Astrocyte (in vitro differentiated cells and primary cell): ENCODE results near the gene TBC1D2B. TPM values are rescaled to one million over a fixed set of nuclear protein-coding genes. Genes with fewer than 3 reads are reported as not detected.

Experiments
- DNase-seq: peaks from one replicate; pipeline ENCODE4 v3.0.0-alpha.2; 2010; ENCODE audit warnings: low read depth
- FAIRE-seq: peaks from 2 replicates; lab custom pipeline; 2011; peaks lifted over from hg19 to GRCh38; lab: Jason Lieb, UNC
- H2AFZ ChIP-seq: 2 replicates; pipeline ENCODE4 v1.6.0; 2012; ENCODE audit warnings: low read depth, low read length, inconsistent platforms
- H3K27ac ChIP-seq: 2 replicates; pipeline ENCODE4 v1.5.1; 2011; ENCODE audit warnings: low read depth, low read length, inconsistent platforms
- H3K27me3 ChIP-seq: 2 replicates; pipeline ENCODE4 v1.6.0; 2011; ENCODE audit warnings: low read length, inconsistent platforms; ENCODE audit not compliant: insufficient read depth
- H3K36me3 ChIP-seq: 2 replicates; pipeline ENCODE4 v1.5.1; 2011; ENCODE audit warnings: low read length, inconsistent platforms; ENCODE audit not compliant: insufficient read depth
- H3K4me1 ChIP-seq: 2 replicates; pipeline ENCODE4 v1.5.1; 2011; ENCODE audit warnings: low read length, inconsistent platforms; ENCODE audit not compliant: insufficient read depth
- H3K4me2 ChIP-seq: 2 replicates; pipeline ENCODE4 v1.6.0; 2012; ENCODE audit warnings: low read length, inconsistent platforms
- H3K4me3 ChIP-seq: 2 replicates; pipeline ENCODE4 v1.5.1; 2011; ENCODE audit warnings: low read depth, mild to moderate bottlenecking, low read length, inconsistent platforms; ENCODE audit not compliant: insufficient read depth
- H3K79me2 ChIP-seq: 2 replicates; pipeline ENCODE4 v1.6.0; 2012; ENCODE audit warnings: mild to moderate bottlenecking, low read length, inconsistent platforms; ENCODE audit not compliant: insufficient read depth
- H3K9ac ChIP-seq: 2 replicates; pipeline ENCODE4 v1.6.0; 2012; ENCODE audit warnings: mild to moderate bottlenecking, low read length, inconsistent platforms
- H3K9me3 ChIP-seq: 2 replicates; pipeline ENCODE4 v1.5.1; 2012; ENCODE audit warnings: low read depth, mild to moderate bottlenecking, low read length, inconsistent platforms; ENCODE audit not compliant: insufficient read depth
- H4K20me1 ChIP-seq: 2 replicates; pipeline ENCODE4 v1.6.0; 2012; ENCODE audit warnings: low read length, inconsistent platforms; ENCODE audit not compliant: insufficient read depth
- H3K27ac Mint-ChIP-seq: one replicate; pipeline ENCODE4 v1.8.0; 2021; ENCODE audit warnings: mild to moderate bottlenecking, mixed read lengths; ENCODE audit not compliant: unreplicated experiment
- H3K27me3 Mint-ChIP-seq: one replicate; pipeline ENCODE4 v1.8.0; 2021; ENCODE audit warnings: low read depth, mixed read lengths; ENCODE audit not compliant: unreplicated experiment
- H3K36me3 Mint-ChIP-seq: one replicate; pipeline ENCODE4 v1.8.0; 2021; ENCODE audit warnings: low read depth, mixed read lengths; ENCODE audit not compliant: unreplicated experiment
- H3K4me1 Mint-ChIP-seq: one replicate; pipeline ENCODE4 v1.8.0; 2021; ENCODE audit warnings: low read depth, mixed read lengths; ENCODE audit not compliant: unreplicated experiment
- H3K4me3 Mint-ChIP-seq: one replicate; pipeline ENCODE4 v1.8.0; 2021; ENCODE audit warnings: mild to moderate bottlenecking, moderate library complexity, mixed read lengths; ENCODE audit not compliant: unreplicated experiment
- H3K9me3 Mint-ChIP-seq: one replicate; pipeline ENCODE4 v1.8.0; 2021; ENCODE audit warnings: mild to moderate bottlenecking, mixed read lengths; ENCODE audit not compliant: unreplicated experiment
- CTCF ChIP-seq: IDR thresholded peaks from 2 replicates; pipeline ENCODE4 v1.5.1; 2011; ENCODE audit warnings: low read depth, mild to moderate bottlenecking, inconsistent platforms, low read length, moderate library complexity; ENCODE audit not compliant: insufficient read depth
- EZH2 ChIP-seq: IDR thresholded peaks from 2 replicates; pipeline ENCODE4 v1.6.1; 2012; ENCODE audit warnings: mild to moderate bottlenecking, low read length, inconsistent platforms; ENCODE audit not compliant: insufficient read depth
- total RNA-seq: library from RNA; stranded (reverse); gene quantifications from 2 replicates; pipeline ENCODE4 v1.2.1, GENCODE V29; 2021

TBC1D2B gene
- total RNA-seq, 1 donor from 2014 or later: 21.3 TPM

- Histone ChIP-seq H4K20me1 (peaks cover 27% of the 10 kb centered on the region), H3K9me3 (no peaks in the 10 kb centered on the region), H3K79me2 (no peaks in the 10 kb centered on the region), H2AFZ (no peak overlapping the region), H3K4me3 (no peak overlapping the region), H3K27me3 (no peaks in the 10 kb centered on the region), H3K27ac (no peak overlapping the region), H3K9ac (no peak overlapping the region), H3K36me3 (peaks cover 17% of the 10 kb centered on the region), H3K4me2 (no peak overlapping the region), H3K4me1 (no peaks in the 10 kb centered on the region)
- Mint-ChIP-seq H3K4me3 (no peak overlapping the region), H3K4me1 (no peaks in the 10 kb centered on the region), H3K27me3 (peaks cover 4% of the 10 kb centered on the region), H3K9me3 (no peaks in the 10 kb centered on the region), H3K27ac (no peak overlapping the region), H3K36me3 (peaks cover 17% of the 10 kb centered on the region)
- FAIRE-seq: no peak
- no peak for TF ChIP-seq EZH2
- no peak for TF ChIP-seq CTCF
- DNase-seq: no peak
Measured at GRCh38 chr15:78018445-78018844, 59.1 kb downstream of the TBC1D2B start.

- Histone ChIP-seq H3K9ac (no peak overlapping the region), H3K4me2 (no peak overlapping the region), H3K9me3 (no peaks in the 10 kb centered on the region), H3K36me3 (peaks cover 26% of the 10 kb centered on the region), H2AFZ (no peak overlapping the region), H4K20me1 (peaks cover 19% of the 10 kb centered on the region), H3K79me2 (no peaks in the 10 kb centered on the region), H3K27ac (no peak overlapping the region), H3K4me3 (no peak overlapping the region), H3K27me3 (no peaks in the 10 kb centered on the region), H3K4me1 (no peaks in the 10 kb centered on the region)
- no peak overlapping the region for H3K4me3 Mint-ChIP-seq
- no peak for DNase-seq
- FAIRE-seq: no peak
- H3K27me3 Mint-ChIP-seq: peaks cover 4% of the 10 kb centered on the region
- TF ChIP-seq EZH2 (no peak), CTCF (no peak)
- no peaks in the 10 kb centered on the region for H3K9me3 Mint-ChIP-seq
- H3K27ac Mint-ChIP-seq: no peak overlapping the region
- H3K4me1 Mint-ChIP-seq: no peaks in the 10 kb centered on the region
- H3K36me3 Mint-ChIP-seq: peaks cover 17% of the 10 kb centered on the region
Measured at GRCh38 chr15:78016860-78017259, 60.7 kb downstream of the TBC1D2B start.

GRCh38 chr15:78012643-78013077, 64.9 kb downstream of the TBC1D2B start:
- H3K27ac Mint-ChIP-seq: peak overlapping the region; percentile 11
- H3K9me3 ChIP-seq: no peaks in the 10 kb centered on the region
- no peak for TF ChIP-seq CTCF
- no peak for TF ChIP-seq EZH2
- H3K36me3 Mint-ChIP-seq: peaks cover 26% of the 10 kb centered on the region
- H3K4me2 ChIP-seq: no peak overlapping the region
- no peak overlapping the region for H3K4me3 Mint-ChIP-seq
- H3K9me3 Mint-ChIP-seq: no peaks in the 10 kb centered on the region
- peaks cover 35% of the 10 kb centered on the region for H4K20me1 ChIP-seq
- no peak overlapping the region for H3K27ac ChIP-seq
- no peaks in the 10 kb centered on the region for H3K27me3 ChIP-seq
- no peaks in the 10 kb centered on the region for H3K79me2 ChIP-seq
- DNase-seq (no peak), FAIRE-seq (no peak)
- peaks cover 4% of the 10 kb centered on the region for H3K4me1 Mint-ChIP-seq
- H3K4me3 ChIP-seq: no peak overlapping the region
- peaks cover 6% of the 10 kb centered on the region for H3K4me1 ChIP-seq
- H2AFZ ChIP-seq: no peak overlapping the region
- peaks cover 31% of the 10 kb centered on the region for H3K36me3 ChIP-seq
- no peak overlapping the region for H3K9ac ChIP-seq
- no peaks in the 10 kb centered on the region for H3K27me3 Mint-ChIP-seq
